PC-9 (cell line): Measurements from ENCODE around the gene CCDC148.

ENCODE experiments used
- CTCF ChIP-seq: fragments of 200-600 bp; sonication (generic); conservative IDR thresholded peaks from 2 replicates; pipeline ENCODE4 v1.6.1; 2017; ENCODE audit warnings: mixed run types, antibody characterized with exemption, mild to moderate bottlenecking, moderate library complexity
- EZH2 ChIP-seq: fragments of 200-600 bp; sonication (generic); IDR thresholded peaks from 2 replicates; pipeline ENCODE4 v1.8.0; 2017; ENCODE audit warnings: antibody characterized with exemption, low read depth

- TF ChIP-seq CTCF (no peak), EZH2 (no peak)
Measured at GRCh38 chr2:158184001-158184400, 272.6 kb downstream of the CCDC148 start.
